ENCODE data around the gene ADAMTSL1. TPM values are rescaled to one million over a fixed set of nuclear protein-coding genes. Genes with fewer than 3 reads are reported as not detected.

The ADAMTSL1 gene
- total RNA-seq, 4 donors from 2014 or later: 13.3 to 39.7 (median 27.2) TPM

DNA sequence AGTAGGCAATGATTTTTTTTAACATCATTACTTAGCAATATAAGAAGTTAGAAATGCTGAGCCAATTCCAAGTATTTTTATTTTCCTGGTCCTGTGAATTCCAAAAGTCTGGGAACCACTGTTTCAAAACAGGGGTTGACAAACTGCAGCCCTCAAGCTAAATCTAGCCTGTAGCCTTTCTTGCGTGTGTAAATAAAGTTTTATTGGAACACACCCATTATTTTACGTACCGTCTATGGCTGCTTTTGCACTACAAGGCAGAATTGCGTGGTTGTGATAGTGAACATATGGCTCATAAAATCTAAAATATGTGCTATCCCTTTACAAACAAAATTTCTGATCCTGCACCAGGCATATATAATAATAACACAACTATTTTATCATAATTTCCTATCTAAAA is 280.0 kb downstream of the ADAMTSL1 start:
- no peak overlapping the region for H3K4me3 ChIP-seq
- no peak overlapping the region for H3K27ac ChIP-seq
- peaks cover 0 to 5% (median 1%) of the 10 kb centered on the region in 4 donors for H3K4me1 ChIP-seq
- no peaks in the 10 kb centered on the region for H3K27me3 ChIP-seq
- TF ChIP-seq EP300 (IDR thresholded peaks at IDR 0.05; ENCODE audit: low read depth) (no peak), POLR2AphosphoS5 (IDR thresholded peaks at IDR 0.05) (no peak), POLR2A (IDR thresholded peaks at IDR 0.05) (no peak)
- TF ChIP-seq, protein P1, sequence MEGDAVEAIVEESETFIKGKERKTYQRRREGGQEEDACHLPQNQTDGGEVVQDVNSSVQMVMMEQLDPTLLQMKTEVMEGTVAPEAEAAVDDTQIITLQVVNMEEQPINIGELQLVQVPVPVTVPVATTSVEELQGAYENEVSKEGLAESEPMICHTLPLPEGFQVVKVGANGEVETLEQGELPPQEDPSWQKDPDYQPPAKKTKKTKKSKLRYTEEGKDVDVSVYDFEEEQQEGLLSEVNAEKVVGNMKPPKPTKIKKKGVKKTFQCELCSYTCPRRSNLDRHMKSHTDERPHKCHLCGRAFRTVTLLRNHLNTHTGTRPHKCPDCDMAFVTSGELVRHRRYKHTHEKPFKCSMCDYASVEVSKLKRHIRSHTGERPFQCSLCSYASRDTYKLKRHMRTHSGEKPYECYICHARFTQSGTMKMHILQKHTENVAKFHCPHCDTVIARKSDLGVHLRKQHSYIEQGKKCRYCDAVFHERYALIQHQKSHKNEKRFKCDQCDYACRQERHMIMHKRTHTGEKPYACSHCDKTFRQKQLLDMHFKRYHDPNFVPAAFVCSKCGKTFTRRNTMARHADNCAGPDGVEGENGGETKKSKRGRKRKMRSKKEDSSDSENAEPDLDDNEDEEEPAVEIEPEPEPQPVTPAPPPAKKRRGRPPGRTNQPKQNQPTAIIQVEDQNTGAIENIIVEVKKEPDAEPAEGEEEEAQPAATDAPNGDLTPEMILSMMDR (IDR thresholded peaks at IDR 0.05): no peak
- no peaks in the 10 kb centered on the region for H3K9me3 ChIP-seq
- no peaks in the 10 kb centered on the region for H3K36me3 ChIP-seq
- 61 to 72% methylated on average over 4 of the region's 4 CpGs for WGBS, 2 donors (ENCODE audit: low coverage in 1 of 2)
- no peak for DNase-seq
- intact Hi-C loops (cut with DNase I; ENCODE audit: low total_unique reads): no loop called here
- in situ Hi-C loops (cut with MboI; ENCODE audit: low pct_ligation_motif_present in 1 of 4, low pct_unique_long_range_greater_than_20kb in 1 of 4, low sequenced_read_pairs in 3 of 4): no loop called here

DNA sequence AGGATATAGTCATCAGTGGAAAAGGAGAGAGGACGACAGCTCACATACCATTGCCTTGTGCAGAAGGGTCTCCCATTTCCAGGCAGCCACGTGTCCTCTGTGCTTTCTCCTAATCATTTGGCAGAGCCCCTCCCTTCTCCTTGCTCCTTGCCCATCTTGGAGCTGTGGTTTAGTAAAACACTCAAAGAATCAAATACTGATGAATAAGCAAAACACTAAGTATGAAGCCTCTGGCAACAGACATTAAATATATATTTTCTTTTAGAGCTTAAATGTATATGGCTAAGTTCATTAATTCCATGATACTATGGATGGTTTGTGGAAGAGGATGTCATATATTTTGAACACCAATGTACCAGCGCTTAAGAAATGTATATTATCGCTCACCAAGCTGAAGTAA is 280.6 kb downstream of the ADAMTSL1 start:
- no peaks in the 10 kb centered on the region for H3K27me3 ChIP-seq
- H3K27ac ChIP-seq: no peak overlapping the region
- intact Hi-C loops (cut with DNase I; ENCODE audit: low total_unique reads): no loop called here
- peaks cover 0 to 5% (median 1%) of the 10 kb centered on the region in 4 donors for H3K4me1 ChIP-seq
- in situ Hi-C loops (cut with MboI; ENCODE audit: low pct_ligation_motif_present in 1 of 4, low pct_unique_long_range_greater_than_20kb in 1 of 4, low sequenced_read_pairs in 3 of 4): no loop called here
- no peak for DNase-seq
- 85 to 93% methylated on average over 3 to 4 of the region's 4 CpGs for WGBS, 2 donors (ENCODE audit: low coverage in 1 of 2)
- no peaks in the 10 kb centered on the region for H3K36me3 ChIP-seq
- no peak for TF ChIP-seq POLR2AphosphoS5 (IDR thresholded peaks at IDR 0.05)
- no peak for TF ChIP-seq POLR2A (IDR thresholded peaks at IDR 0.05)
- TF ChIP-seq EP300 (IDR thresholded peaks at IDR 0.05; ENCODE audit: low read depth): no peak
- TF ChIP-seq, protein P1 (IDR thresholded peaks at IDR 0.05): no peak
- no peaks in the 10 kb centered on the region for H3K9me3 ChIP-seq
- H3K4me3 ChIP-seq: no peak overlapping the region

DNA sequence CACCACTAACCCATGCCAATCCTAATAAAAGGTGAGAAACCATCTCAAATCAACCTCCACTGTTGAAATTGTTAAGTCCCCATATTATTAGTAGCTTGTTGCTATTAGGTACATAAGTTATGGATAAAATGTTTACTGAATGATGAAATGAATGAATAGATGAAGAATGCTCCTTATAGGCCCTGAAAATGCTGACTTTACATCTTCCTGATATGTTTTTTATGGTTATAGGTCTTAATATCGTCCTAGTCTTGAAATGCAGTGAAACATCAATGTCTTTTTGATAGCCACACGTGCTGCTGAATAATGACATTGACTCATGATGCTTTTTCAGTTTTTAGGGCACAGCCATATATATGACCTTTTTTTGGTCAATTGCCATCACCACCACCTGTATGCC is 281.3 kb downstream of the ADAMTSL1 start:
- in situ Hi-C loops (cut with MboI; ENCODE audit: low pct_ligation_motif_present in 1 of 4, low pct_unique_long_range_greater_than_20kb in 1 of 4, low sequenced_read_pairs in 3 of 4): no loop called here

DNA sequence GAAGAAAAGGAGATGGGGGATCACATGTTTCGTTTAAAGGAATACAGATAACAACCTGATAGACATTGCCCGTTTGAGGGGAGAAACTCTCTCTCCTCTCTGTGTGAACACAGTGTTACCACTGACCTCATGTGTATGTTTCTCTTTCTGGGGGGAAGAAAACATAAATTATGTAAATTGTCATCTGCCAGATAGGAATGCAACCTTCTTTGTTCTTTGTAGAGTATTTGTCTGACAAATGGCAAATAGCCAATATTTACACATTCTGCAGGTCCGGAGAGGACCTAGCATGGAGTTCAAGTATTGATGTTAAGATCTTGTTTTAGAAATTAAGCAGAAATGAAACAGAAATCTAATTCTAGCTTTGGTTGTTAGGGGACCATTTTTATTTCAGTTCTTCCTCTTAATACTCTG is 282.8 kb downstream of the ADAMTSL1 start:
- Histone ChIP-seq H3K27me3 (no peaks in the 10 kb centered on the region), H3K4me3 (no peak overlapping the region), H3K9me3 (no peaks in the 10 kb centered on the region), H3K4me1 (peaks cover 0 to 5% (median 1%) of the 10 kb centered on the region in 4 donors), H3K36me3 (no peaks in the 10 kb centered on the region), H3K27ac (peak overlapping the region in 3 of 4 donors; percentile 17 to 30 (median 25))
- in situ Hi-C loops (cut with MboI; ENCODE audit: low pct_ligation_motif_present in 1 of 4, low pct_unique_long_range_greater_than_20kb in 1 of 4, low sequenced_read_pairs in 3 of 4): no loop called here
- 64 to 69% methylated on average over 3 of the region's 3 CpGs for WGBS, 2 donors (ENCODE audit: low coverage in 1 of 2)
- no peak for TF ChIP-seq POLR2A (IDR thresholded peaks at IDR 0.05)
- TF ChIP-seq POLR2AphosphoS5 (IDR thresholded peaks at IDR 0.05): no peak
- TF ChIP-seq EP300 (IDR thresholded peaks at IDR 0.05; ENCODE audit: low read depth): no peak
- TF ChIP-seq, protein P1 (IDR thresholded peaks at IDR 0.05): no peak
- intact Hi-C loops (cut with DNase I; ENCODE audit: low total_unique reads): no loop called here
- no peak for DNase-seq

More for the DNA sequence above, 281.3 kb downstream of the ADAMTSL1 start:
- no peak overlapping the region for H3K27ac ChIP-seq
- no peaks in the 10 kb centered on the region for H3K9me3 ChIP-seq
- no peak for DNase-seq
- H3K4me3 ChIP-seq: no peak overlapping the region
- peaks cover 0 to 5% (median 1%) of the 10 kb centered on the region in 4 donors for H3K4me1 ChIP-seq
- intact Hi-C loops (cut with DNase I; ENCODE audit: low total_unique reads): no loop called here
- TF ChIP-seq POLR2AphosphoS5 (IDR thresholded peaks at IDR 0.05) (no peak), POLR2A (IDR thresholded peaks at IDR 0.05) (no peak), EP300 (IDR thresholded peaks at IDR 0.05; ENCODE audit: low read depth) (no peak)
- TF ChIP-seq, protein P1 (IDR thresholded peaks at IDR 0.05): no peak
- no peaks in the 10 kb centered on the region for H3K36me3 ChIP-seq
- H3K27me3 ChIP-seq: no peaks in the 10 kb centered on the region
- WGBS, 2 donors (ENCODE audit: low coverage in 1 of 2): 89 to 90% methylated on average over 2 of the region's 2 CpGs

Data from transverse colon (tissue), 4 donors.